HG03064 (cell line): ENCODE measurements around the gene PBX2.
"Not testable (repeated sequence)": the region's sequence is repeated elsewhere in the genome, so short reads cannot be mapped to it uniquely, and the experiment has no call there.

Experiments used
- ATAC-seq: cut with Tn5 transposase; IDR thresholded peaks from one replicate; pipeline ENCODE4 v1.9.1; 2021; ENCODE audit warnings: low read depth; ENCODE audit not compliant: unreplicated experiment

PBX2 gene, protein sequence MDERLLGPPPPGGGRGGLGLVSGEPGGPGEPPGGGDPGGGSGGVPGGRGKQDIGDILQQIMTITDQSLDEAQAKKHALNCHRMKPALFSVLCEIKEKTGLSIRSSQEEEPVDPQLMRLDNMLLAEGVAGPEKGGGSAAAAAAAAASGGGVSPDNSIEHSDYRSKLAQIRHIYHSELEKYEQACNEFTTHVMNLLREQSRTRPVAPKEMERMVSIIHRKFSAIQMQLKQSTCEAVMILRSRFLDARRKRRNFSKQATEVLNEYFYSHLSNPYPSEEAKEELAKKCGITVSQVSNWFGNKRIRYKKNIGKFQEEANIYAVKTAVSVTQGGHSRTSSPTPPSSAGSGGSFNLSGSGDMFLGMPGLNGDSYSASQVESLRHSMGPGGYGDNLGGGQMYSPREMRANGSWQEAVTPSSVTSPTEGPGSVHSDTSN

DNA sequence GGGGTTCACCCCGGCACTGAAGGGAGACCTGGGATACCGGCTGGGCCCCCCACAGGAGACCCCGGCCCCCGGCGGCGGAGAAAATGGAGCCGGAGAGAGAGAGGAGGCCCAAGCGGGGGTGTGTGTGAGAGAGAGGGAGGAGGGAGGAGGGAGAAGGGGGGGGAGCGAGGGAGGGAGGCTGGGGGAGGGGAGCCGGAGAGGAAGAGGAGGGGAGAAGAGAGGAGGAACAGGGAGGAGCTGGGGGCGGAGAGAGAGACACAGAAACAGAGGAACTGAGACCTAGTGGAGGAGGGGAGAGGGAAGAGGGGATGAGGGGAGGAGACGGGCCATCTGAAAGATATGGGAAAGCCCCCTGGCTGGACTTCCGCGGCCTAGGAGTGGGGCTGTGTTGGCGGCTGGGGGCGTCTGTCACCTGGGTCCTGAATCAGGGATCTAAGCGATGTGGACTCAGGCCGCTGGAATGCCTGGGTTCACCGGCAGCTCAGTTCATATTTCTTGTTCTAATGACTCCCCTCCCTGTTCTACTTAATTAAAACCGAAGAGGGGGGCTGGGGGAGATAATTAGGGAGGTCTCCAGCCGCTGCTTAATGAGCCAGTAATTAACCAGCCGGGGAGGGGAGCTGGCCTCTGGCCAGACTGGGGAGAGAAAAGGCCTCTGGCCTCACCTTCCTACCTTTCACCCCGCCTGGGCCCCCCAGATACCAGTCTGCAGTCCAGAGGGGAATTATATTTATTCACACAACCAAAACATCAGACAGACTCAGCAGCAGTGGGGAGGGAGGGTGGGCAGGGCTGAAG, at the start of gene PBX2:
Gene PBX2, minus strand, starts transcription at position 149 of the 798 bp plus-strand sequence. CDS start 287 bp downstream, outside the sequence.
- no peak for ATAC-seq

DNA sequence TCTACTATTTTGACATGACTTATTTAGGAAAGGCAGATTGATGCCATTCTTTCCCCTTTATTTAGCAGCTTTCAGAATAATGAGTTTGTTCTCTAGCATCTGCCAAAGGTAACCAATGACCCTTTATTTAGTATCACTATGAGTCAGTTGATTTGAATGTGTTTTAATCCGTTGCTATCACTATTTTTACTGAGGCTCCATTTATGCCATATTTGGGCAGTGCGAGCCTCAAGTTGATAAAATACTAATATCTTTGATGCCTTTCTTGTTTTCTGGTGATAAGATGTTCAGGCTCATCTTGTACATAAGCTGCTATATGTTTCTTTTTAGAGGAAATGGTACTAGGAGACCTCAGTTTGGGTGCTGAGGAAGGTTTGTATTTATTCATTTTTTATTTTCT, 49.5 kb upstream of the PBX2 start:
- ATAC-seq: no peak

GRCh38 chr6:32234934-32235333, 44.9 kb upstream of the PBX2 start:
- ATAC-seq: no peak

DNA sequence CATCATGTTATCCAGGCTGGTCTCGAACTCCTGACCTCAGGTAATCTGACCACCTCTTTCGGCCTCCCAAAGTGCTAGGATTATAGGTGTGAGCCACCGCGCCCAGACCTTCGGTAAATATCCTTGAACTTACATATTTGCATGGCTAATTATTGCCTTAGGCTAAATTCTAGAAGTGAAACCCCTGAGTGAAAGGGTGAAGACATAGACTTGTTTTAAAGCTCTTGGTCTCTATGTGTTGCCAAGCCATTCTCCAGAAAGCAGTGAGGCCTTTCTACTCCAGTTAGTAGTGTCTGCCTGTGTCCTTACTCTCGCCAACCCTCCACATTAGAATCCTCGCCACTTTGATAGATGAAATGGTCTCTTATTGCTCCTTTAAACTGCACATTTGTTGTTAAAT, 36.4 kb upstream of the PBX2 start:
- no peak for ATAC-seq

DNA sequence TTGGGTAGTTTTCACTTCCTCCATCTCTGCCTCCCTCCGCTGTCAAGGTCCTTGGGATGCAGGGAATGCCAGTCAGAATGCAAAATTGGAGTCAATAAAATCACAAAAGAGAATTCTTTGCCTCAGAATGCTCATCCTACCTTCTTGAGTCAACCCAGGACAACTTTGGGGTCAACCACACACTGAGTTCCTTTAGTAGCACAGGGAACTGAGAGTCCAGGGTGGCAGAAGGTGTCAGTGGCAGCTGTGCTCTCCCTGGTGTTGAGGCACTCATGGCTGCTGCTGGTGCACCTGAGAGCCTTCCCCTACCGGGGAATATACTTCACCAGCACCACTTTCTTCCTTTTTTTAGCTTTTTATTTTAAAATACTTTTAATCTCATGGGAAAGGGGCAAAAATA, 34.7 kb upstream of the PBX2 start:
- no peak for ATAC-seq

DNA sequence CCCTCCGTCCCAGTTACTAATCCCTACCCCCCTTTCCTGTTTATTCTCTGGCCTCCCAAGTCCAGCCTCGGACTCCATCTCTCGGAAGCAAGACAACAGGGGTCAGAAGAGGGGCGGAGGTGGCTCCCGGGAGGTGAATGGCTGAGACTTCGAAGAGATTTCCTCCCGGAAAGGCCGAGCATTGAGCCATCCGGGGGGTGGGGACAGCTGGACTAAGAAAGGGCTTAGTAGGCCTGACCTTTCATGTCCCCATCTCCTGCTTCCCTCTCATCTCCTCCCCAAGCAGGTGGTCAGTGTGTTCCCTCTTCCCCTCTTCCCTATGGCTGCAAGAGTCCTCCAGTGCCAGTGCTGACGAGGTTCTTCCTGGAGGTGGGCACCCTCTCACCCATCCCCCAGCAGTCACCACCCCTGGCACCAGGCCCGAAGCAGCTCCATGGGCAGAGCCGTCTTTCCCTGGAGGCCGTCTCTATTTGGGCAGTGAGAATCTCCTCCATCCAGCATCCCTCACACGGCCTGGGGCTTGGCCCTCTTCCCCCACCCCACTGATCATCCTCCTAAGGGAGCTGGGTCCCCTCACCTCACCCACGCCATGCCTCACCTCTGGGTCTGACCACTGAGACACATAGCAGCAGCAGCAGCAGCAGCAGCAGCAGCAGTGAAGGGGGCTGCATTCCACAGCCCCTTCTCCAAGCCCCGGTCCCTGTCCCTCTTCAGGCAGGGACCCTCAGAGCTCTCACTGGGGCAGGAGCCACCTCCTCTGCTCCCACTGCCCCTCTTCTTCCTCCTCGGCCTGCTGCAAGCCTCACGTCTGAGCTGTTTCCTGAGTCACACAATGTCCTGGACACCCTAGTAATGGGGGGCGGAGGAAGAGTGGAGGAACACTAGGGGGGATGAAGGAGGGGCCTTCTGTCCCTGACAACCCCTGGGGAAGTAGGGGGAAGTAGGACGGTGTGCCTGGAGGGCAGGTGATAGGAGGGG, 33.5 kb upstream of the PBX2 start, which contains the start of gene NOTCH4:
Gene NOTCH4, minus strand, starts transcription at position 810 of the 978 bp plus-strand sequence. Its CDS starts 139 bp downstream, at position 671.
- ATAC-seq: no peak

DNA sequence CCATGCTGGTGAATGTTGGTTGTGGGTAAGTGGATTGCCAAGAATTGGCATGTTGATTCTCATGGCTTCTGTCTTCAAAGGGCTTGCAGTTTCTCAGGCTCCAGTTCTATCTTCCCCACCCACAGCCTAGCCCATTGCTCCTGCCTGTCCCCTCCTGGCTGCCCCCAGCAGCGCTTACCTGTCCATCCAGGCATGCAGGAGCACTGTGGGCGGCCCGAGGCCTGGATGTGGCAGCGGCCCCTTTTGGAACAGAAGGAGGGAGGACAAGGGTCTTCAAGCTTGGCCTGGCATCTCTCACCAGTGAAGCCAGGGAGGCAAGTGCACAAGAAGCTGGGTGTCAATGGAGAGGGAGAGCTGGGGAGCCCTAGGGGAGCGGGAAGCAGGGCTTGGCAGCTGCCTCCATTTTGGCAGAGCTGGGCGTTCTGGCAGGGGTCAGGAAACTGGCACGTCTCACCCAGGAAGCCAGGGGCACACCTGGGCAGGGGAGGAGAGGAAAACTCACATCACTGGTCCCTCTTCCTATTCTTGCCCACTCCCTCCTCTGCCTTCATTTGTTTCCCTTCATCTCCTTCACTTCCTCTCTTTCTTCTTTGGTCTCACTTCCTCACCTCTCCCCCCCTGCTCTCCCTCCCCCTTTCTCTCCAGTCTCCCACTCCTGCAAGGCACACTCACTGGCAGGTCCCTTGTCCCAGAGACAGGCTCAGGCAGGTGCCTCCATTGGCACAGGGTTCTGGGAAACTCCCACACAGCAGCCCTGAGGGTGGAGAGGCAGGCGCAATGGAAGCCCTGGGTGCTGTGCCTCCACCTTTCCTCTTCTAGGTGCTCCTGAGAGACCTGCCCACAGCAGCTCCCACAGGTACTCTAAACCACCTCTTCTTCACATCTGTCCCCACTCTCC, 32.6 kb upstream of the PBX2 start:
- no peak for ATAC-seq

- ATAC-seq: no peak
Measured at GRCh38 chr6:32220021-32220420, 30.0 kb upstream of the PBX2 start.

DNA sequence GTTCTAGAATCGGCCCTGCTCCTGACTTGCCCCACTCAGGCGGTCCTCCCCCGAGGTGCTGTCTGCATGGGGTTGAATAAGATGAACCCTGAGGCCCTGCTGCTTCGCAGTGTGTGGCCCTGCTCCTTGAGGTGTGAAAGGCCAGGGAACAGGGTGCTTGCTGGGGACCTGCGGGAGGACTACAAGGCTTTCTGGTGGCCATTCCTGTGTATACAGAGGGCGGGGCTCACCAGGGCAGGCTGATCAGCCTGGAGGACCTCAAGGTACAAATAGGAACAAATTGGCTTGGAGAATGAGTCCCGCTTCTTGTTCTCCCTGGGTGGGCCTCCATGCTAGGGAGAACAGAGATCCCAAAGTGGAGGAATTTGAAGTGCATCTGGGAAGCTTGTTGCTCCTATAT, 28.2 kb upstream of the PBX2 start:
- ATAC-seq: no peak

DNA sequence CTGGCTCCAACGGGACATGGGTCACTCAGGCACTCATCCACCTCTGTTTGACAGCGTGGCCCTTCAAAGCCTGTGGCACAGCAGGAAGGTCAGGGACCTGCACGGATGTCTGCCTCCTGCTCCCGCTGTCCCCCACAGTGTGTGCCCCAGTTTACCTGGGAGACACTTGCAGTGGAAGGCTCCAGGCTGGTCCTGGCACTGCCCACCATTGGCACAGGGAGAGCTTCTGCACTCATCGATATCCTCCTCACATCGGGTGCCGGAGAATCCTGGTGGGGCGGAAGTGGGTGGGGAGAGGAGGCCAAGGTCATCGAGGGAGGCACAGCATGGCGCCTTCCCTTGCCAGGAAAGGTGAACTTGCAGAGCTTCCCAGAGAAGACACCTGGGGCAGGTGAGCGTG, 27.0 kb upstream of the PBX2 start:
- ATAC-seq: no peak

DNA sequence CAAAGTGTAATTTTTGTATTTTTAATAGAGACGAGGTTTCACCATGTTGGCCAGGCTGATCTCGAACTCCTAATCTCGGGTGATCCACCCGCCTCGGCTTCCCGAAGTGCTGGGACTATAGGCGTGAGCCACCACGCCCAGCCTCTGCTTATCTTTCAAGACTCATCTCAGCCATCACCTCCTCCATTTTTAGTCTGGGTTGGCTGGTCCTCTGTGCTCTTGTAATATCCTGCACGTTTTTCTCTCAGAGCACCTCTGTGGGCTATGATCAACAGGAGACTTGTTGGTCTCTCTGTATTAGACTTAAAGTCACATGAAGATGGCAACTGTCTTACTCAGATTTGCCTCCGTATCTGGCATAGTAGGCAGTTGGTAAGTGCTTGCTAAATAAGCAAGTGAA, 26.3 kb upstream of the PBX2 start:
- no peak for ATAC-seq

GRCh38 chr6:32215617-32216016, 25.6 kb upstream of the PBX2 start:
- ATAC-seq: no peak

DNA sequence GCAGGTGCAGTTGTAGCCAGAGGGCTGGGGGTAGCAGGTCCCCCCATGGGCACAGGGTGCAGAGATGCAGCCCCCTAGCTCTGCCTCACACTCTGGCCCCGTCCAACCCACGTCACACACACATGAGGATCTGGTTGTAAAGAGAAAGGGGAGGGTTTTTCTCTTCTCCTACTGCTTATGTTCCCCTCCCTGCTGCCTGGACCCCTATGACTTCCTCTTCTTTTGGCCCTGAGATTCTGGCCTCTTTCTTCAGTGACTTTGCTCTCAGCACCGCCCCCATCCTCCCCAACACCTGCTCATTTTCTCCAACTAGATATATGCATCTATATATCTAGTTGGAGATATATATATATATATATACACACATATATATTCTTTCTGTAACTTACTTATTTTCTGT, 24.1 kb upstream of the PBX2 start:
- no peak for ATAC-seq

- ATAC-seq: no peak
Measured at GRCh38 chr6:32213649-32214048, 23.6 kb upstream of the PBX2 start.

GRCh38 chr6:32212076-32212760, 22.2 kb upstream of the PBX2 start:
- ATAC-seq: no peak

DNA sequence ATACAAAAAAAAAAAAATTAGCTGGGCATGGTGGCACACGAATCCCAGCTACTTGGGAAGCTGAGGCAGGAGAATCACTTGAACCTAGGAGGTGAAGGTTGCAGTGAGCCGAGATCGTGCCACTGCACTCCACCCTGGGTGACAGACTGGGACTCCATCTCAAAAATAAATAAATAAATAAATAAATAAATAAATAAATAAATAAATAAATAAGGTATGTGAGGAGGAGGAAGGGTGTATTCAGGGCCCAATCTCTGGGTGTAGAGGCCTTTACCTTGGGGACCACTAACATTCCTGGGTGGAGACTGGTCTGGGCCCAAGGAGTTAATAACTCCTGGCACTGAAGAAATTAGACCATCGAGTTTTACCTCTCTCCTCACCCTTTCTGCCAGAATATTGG, 21.4 kb upstream of the PBX2 start:
- not testable (repeated sequence) for ATAC-seq

GRCh38 chr6:32210191-32210601, 20.2 kb upstream of the PBX2 start:
- no peak for ATAC-seq

DNA sequence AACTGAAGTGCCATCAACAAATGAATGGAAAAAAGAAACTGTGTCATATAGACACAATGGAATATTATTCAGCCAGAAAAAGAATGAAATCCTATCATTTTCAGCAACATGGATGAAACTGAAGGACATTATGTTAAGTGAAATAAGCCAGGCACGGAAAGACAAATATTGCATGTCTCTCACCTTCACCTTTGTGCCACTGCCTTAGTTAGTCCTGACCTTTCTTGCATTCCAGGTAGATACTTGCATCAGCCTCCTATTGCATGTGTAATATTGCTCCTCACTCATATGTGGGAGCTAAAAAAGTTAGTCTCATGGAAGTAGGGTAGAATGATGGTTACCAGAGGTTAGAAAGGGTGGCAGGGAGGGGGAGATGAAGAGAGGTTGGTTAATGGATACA, 19.0 kb upstream of the PBX2 start:
- ATAC-seq: no peak

DNA sequence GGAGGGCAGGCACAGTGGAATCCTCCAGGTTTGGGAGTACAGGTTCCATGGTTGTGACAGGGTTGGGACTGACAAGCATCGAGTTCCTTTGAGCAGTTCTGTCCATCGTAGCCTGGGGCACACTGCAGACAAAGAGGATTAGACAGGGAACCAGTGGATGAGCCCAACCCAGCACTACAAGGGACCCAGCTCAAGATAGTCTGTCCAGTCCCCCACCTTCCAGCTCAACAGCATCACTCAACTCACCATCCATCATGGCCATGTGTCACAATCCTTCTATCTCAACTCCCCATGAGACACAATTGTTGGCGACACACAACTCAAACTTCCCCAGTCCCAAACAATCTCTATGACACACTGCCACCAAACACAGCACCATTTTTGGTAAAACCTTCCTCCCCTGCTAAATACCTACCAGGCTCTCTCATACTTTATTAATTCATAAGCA, 14.3 kb upstream of the PBX2 start:
- no peak for ATAC-seq
